MM.1S (cell line): Measurements from ENCODE around the gene ITGB2.

Source experiments
- CTCF ChIP-seq: fragments of 300-600 bp; sonication (generic); IDR thresholded peaks from 2 replicates; pipeline ENCODE4 v1.5.1; 2016; ENCODE audit warnings: antibody characterized with exemption, low read length, mixed read lengths
- EZH2 ChIP-seq: fragments of 300-600 bp; sonication (generic); optimal IDR thresholded peaks from 2 replicates; pipeline ENCODE3; 2017; ENCODE audit warnings: low read depth, mild to moderate bottlenecking, antibody characterized with exemption, low read length, mixed read lengths
- EZH2phosphoT487 ChIP-seq: fragments of 300-600 bp; sonication (generic); IDR thresholded peaks from 2 replicates; pipeline ENCODE4 v1.6.1; 2018; ENCODE audit warnings: antibody characterized with exemption, low read length

DNA sequence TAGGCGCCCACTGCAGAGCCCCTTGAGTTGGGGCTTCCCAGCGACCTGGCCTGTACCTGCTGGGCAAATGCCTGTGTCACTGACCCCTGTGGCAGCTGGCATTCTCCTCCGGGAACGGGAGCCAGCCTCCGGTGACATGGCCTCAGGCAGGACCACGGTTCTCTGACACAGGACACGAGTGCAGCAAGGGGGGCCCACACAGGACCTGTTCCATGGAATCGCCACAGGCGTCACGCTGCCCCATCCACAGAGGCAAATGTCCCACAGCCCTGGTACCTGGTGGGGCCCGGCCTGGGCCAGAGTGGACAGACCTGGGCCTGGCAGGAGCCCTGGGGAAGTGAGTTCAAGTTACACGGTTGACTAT, 2.6 kb downstream of the ITGB2 start:
- TF ChIP-seq CTCF (no peak), EZH2 (no peak), EZH2phosphoT487 (no peak)
